Measurements from ENCODE around the gene GAST. TPM values are rescaled to one million over a fixed set of nuclear protein-coding genes. Genes with fewer than 3 reads are reported as not detected.

GAST gene
- total and polyA plus RNA-seq, 10 of the 15 experiments (the other 5 are each of a cell fraction or from before 2014, with no cell fraction given), result not detected

GRCh38 chr17:41678411-41678906, 33.7 kb upstream of the GAST start:
- BruUV-seq (replicated peaks), result TSS peak; percentile 96
- H3K27ac ChIP-seq (ENCODE audit: control insufficient read depth, insufficient read depth), result peak overlapping the region; percentile 88
- WGBS (ENCODE audit: insufficient coverage, insufficient replicate concordance, low lambda C conversion rate, missing lambda C conversion rate), result 32% methylated on average over 2 of the region's 2 CpGs
- H3K27me3 ChIP-seq (replicated peaks in 1 of 2; ENCODE audit: control insufficient read depth in 2 of 2, insufficient read depth in 2 of 2, low read length in 1 of 2), result no peaks in the 10 kb centered on the region
- no peaks in the 10 kb centered on the region for H3K79me2 ChIP-seq (ENCODE audit: control insufficient read depth, insufficient read depth, low read length)
- peaks cover 7% of the 10 kb centered on the region for H3K4me1 ChIP-seq (ENCODE audit: control insufficient read depth, insufficient read depth, low read length)
- ChIA-PET SMC1A (ENCODE audit: uncharacterized antibody, unreplicated experiment) (interaction anchor here (0.7 to 7.5 kb wide), 6 partner anchors 11 to 1075 kb away, joined by 3 to 122 read pairs (median 30); partner anchors contain the start of gene EIF1), POLR2A (interaction anchor here (0.6 to 7.3 kb wide), 8 partner anchors 11 to 1560 kb away, joined by 3 to 177 read pairs (median 4); partner anchors contain the start of genes EIF1, JUP and KLHL11), CTCF (interaction anchor here (0.6 to 9.5 kb wide), 9 partner anchors 10 to 1124 kb away, joined by 3 to 265 read pairs (median 4); partner anchors contain the start of gene EIF1), RAD21 (ENCODE audit: unreplicated experiment) (interaction anchor here (0.5 to 6.5 kb wide), 10 partner anchors 10 to 1115 kb away, joined by 3 to 105 read pairs (median 4); partner anchors contain the start of gene EIF1)
- in situ Hi-C loops (cut with MboI), result loop anchor here (10.0 to 25.0 kb wide), 3 partner anchors 1354 to 1684 kb away; partner anchors contain the start of gene TMEM106A
- H4K20me1 ChIP-seq (ENCODE audit: control insufficient read depth, insufficient read depth), result no peaks in the 10 kb centered on the region
- peak overlapping the region; percentile 51 for H3K4me3 ChIP-seq
- DNase-seq (ENCODE audit: low read depth, low spot score) (peak; percentile 45), ATAC-seq (peak; percentile 54), FAIRE-seq (no peak)
- peak overlapping the region; percentile 76 for H2AFZ ChIP-seq (ENCODE audit: control insufficient read depth, low read depth, low read length)
- intact Hi-C loops (cut with micrococcal nuclease; ENCODE audit: unreplicated experiment), result no loop called here
- peak overlapping the region; percentile 73 for H3K9ac ChIP-seq (ENCODE audit: control insufficient read depth, insufficient read depth, low read length)
- no peaks in the 10 kb centered on the region; the same call in 2 of the 3 replicates for H3K9me3 ChIP-seq (replicated peaks; ENCODE audit: control insufficient read depth, insufficient read depth, low read length)
- H3K36me3 ChIP-seq (ENCODE audit: control insufficient read depth in 2 of 2, insufficient read depth in 2 of 2, low read length in 1 of 2), result no peaks in the 10 kb centered on the region
- H3K4me2 ChIP-seq (ENCODE audit: control insufficient read depth, insufficient read depth), result peak overlapping the region; percentile 90
- TF ChIP-seq POLR2A (IDR thresholded peaks at IDR 0.05; ENCODE audit: low read depth, low read length), result peak; percentile 87
- TF ChIP-seq ZBED1 (IDR thresholded peaks at IDR 0.05; ENCODE audit: borderline replicate concordance), result peak; percentile 99
- TF ChIP-seq ZNF592 (IDR thresholded peaks at IDR 0.05), result no peak
- TF ChIP-seq SMAD5 (IDR thresholded peaks at IDR 0.05; ENCODE audit: low read depth), result peak; percentile 98
- no peak for TF ChIP-seq HDAC2 (IDR thresholded peaks at IDR 0.05)
- TF ChIP-seq MXI1 (IDR thresholded peaks at IDR 0.05; ENCODE audit: low read depth, low read length), result peak; percentile 68; the same call in 1 of the 2 replicates
- TF ChIP-seq NFIC (IDR thresholded peaks at IDR 0.05; ENCODE audit: low read depth, low read length), result peak; percentile 48; the same call in 1 of the 2 replicates
- TF ChIP-seq MTA3 (IDR thresholded peaks at IDR 0.05; ENCODE audit: borderline replicate concordance, low read length), result peak; percentile 90
- no peak for TF ChIP-seq WRNIP1 (IDR thresholded peaks at IDR 0.05; ENCODE audit: borderline replicate concordance, low read depth, low read length)
- no peak for TF ChIP-seq SIN3A (IDR thresholded peaks at IDR 0.05; ENCODE audit: low read depth, low read length)
- 0 out of 2 replicates have a peak, but pooled peaks have one; percentile 14 for TF ChIP-seq CHD2 (IDR thresholded peaks at IDR 0.05; ENCODE audit: borderline replicate concordance, low read depth, low read length)
- TF ChIP-seq ZBTB4 (CRISPR knock-in tag; IDR thresholded peaks at IDR 0.05), result peak; percentile 96
- TF ChIP-seq EGR1 (IDR thresholded peaks at IDR 0.05; ENCODE audit: borderline replicate concordance in 1 of 2, low read depth in 2 of 2, low read length in 2 of 2), result peak in 1 of 2 experiments; percentile 31; a peak in 1 of 3 replicates
- peak; percentile 27 for TF ChIP-seq SP1 (IDR thresholded peaks at IDR 0.05; ENCODE audit: low read depth, low read length)
- TF ChIP-seq FOS (IDR thresholded peaks at IDR 0.05; ENCODE audit: borderline replicate concordance, extremely low read depth, insufficient read length), result no peak

Measured in GM12878 (cell line).